Activated CD8-positive, alpha-beta memory T cell treated with anti-CD3 and anti-CD28 coated beads for 1 hour (primary cell): ENCODE measurements around the gene C6orf163.
A peak's percentile ranks its signal among the peaks of the same experiment; 100 is the strongest.

Source experiments
- DNase-seq, 2 donors: peaks; one replicate each; pipeline ENCODE4 v3.0.0-alpha.2; 2020; ENCODE audit warnings: low read depth in 1 of 2; ENCODE audit errors: extremely low read depth in 1 of 2

C6orf163 gene

DNA sequence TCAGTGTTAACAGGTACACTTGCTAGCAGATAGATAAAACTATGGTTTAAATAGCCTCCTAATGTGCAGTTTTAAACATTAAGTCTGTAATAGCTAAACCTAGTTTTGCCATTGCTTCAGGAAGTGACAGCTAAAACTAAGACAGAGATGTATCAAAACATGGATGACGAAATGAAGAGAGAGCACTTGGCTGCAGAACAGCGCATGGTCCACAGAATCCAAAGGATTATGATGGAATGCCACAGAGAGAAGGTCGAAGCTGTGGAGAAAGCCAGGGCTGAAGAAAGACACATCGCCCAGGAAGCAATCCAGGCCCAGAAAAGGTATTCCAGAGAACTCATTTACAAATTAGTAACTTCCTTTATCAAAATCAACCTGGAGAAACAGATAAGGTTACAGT, 11.6 kb downstream of the C6orf163 start:
- no peak for DNase-seq

DNA sequence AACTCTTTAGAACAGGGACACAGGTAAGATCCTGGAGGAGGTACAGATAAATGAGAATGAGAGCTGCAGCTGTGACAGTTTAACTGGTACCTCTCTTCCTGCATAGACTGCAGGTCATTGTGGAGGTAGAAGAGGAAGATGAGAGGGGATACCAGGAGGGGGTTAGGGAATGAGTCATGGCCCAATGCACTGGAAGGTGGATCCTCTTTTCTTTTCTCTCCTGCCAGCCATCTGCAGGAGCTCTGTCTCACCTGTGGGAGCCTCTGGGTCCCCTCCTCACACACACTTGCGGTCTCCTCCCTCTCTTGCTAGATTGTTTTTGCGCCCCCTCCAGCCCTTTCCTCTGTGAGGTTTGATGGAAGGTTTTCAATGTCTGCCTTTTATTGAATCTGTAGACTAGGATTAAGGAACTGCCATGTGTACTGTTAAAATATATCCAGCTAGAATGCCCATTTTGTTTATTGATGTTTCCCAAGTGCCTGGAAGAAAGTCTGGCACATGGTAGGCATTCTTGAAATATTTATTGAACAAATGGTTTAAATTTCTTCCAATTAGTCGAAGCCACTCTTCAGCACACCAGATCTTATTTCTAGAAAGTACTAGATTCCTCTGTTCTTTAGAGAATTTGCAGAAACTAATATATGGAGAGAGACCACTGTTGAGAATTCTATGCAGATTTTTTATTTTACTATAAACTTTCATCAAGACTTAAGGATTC, 13.0 kb downstream of the C6orf163 start:
- no peak for DNase-seq

DNA sequence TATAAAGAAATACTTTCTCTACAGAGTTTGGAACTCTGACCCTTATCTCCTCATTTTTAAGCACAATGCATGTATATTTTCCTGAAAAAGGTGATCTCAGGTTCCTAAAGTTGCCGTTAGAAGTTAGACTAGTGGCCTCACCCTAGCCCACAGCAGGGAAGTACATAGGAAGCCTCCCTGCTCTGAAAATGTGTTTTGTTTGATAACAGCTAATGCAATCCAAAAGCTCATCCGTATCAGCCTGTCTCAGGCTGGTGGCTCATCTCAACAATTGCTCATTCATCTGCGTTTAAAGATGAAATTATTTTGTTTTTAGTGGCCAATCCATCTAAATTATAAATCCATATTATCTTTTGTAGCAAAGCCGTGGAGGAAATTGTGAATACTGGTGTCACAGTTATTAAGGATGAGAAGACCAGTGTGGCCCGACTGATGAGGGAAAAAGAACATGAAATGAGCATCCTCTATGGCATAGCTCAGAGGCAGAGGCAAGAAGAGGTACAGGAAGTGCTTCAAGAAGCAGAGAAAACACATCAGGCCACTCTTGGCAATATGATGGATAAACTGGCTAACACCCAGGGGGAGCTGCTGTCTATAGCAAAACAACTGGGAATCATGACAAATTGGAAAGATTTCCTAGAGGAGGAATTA, 20.1 kb downstream of the C6orf163 start:
- DNase-seq: no peak

DNA sequence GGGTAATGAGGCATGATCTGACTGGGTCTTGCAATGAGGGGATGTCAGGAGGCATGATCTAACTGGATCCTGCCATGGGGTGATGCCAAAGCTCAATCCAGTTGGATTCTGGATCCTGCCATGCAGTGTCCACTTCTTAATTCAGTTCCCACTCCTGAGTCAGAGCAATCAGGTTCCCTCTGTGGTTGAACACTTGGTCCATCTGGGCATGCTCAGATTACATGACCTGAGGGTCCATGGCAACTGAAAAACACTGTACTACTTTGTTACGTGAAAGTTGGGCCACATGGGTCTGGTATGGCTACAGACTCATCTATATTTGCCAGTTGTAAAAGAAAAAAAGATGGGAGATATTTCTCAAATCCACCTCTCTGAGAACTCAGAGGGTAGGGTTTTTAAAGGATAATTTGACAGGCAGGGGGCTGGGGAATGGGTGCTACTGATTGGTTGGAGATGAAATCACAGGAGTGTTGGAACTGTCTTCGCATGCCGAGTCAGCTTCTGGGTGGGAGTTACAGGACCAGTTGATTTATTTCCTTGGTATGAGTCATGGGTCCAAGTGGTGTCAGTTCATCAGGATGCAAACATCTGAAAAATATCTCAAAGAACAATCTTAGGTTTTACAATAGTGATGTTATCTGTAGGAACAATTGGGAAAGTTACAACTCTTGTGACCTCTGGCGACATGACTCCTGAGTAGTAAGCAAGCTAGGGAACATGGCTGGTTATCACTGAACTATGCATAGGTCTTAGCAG, 21.6 kb downstream of the C6orf163 start:
- no peak for DNase-seq

DNA sequence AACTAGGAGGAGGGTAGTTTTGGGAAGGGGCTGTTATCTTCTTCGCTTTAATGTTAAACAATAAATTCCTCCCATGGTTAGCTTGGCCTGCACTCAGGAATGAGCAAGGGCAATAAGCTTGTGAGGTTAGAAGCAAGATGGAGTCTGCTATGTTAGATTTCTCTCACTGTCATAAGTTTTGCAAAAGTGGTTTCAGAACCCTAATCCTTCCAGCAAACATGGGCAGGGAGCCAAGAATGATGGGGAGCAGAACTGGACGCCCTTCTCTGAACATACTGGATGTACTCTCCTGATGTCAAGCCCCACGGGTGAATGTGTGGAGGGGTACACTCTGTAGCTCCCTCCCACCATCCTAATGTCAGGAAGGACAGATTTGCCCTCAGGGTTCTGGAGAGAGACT, 22.3 kb downstream of the C6orf163 start:
- DNase-seq: no peak

GRCh38 chr6:87373377-87373776, 28.8 kb downstream of the C6orf163 start:
- no peak for DNase-seq

- no peak for DNase-seq
Observed at GRCh38 chr6:87375315-87375714, 30.7 kb downstream of the C6orf163 start.

GRCh38 chr6:87376643-87377042, 32.0 kb downstream of the C6orf163 start:
- DNase-seq: no peak

- DNase-seq: no peak
Observed at GRCh38 chr6:87378947-87379346, 34.3 kb downstream of the C6orf163 start.

- no peak for DNase-seq
Observed at GRCh38 chr6:87382861-87383260, 38.2 kb downstream of the C6orf163 start.

- no peak for DNase-seq
Observed at GRCh38 chr6:87384038-87384437, 39.4 kb downstream of the C6orf163 start.

- DNase-seq: no peak
Observed at GRCh38 chr6:87384449-87384848, 39.8 kb downstream of the C6orf163 start.

- no peak for DNase-seq
Observed at GRCh38 chr6:87391334-87391733, 46.7 kb downstream of the C6orf163 start.

- no peak for DNase-seq
Observed at GRCh38 chr6:87393026-87393622, 48.5 kb downstream of the C6orf163 start.

GRCh38 chr6:87395431-87395830, 50.8 kb downstream of the C6orf163 start:
- no peak for DNase-seq

GRCh38 chr6:87396595-87397392, 52.2 kb downstream of the C6orf163 start:
- no peak for DNase-seq

DNA sequence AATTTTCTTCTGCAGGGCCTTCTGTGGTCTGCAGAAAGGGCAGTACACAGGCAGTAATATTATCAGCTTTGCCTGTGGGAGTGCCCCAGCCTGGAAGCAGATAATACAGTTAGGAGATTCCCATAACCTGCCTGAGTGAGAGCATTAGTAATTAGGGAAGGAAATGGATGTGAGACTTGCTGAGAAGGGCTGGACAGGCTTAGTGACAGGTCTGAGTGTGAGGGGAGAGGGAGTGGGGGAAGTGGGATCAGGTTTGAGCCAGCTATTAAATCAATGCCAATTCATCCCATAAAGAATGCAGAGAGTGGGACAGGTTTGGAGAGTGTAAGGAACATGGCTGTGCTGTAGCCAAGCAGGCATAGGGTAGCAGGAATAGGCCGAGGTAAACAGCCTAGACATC, 53.0 kb downstream of the C6orf163 start:
- DNase-seq: no peak

- no peak for DNase-seq
Observed at GRCh38 chr6:87401832-87402231, 57.2 kb downstream of the C6orf163 start.

DNA sequence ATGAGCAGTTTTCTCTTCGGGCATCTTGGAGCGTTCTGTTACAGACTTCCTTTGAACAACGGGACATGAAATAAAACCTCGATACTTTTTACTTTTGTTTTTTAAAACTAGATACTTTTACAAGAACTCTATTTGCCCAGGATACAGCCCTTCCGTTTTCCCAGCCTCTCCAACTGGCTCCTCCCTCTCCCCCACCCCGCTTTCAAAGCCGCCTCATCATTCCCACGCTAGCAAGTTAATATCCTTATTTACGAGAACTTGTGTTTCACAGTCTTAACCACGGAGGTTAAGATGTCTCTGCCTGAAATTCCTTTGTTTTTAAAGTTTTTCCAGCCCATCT, 62.9 kb downstream of the C6orf163 start:
- peak in 1 of 2 donors; percentile 1 for DNase-seq

DNA sequence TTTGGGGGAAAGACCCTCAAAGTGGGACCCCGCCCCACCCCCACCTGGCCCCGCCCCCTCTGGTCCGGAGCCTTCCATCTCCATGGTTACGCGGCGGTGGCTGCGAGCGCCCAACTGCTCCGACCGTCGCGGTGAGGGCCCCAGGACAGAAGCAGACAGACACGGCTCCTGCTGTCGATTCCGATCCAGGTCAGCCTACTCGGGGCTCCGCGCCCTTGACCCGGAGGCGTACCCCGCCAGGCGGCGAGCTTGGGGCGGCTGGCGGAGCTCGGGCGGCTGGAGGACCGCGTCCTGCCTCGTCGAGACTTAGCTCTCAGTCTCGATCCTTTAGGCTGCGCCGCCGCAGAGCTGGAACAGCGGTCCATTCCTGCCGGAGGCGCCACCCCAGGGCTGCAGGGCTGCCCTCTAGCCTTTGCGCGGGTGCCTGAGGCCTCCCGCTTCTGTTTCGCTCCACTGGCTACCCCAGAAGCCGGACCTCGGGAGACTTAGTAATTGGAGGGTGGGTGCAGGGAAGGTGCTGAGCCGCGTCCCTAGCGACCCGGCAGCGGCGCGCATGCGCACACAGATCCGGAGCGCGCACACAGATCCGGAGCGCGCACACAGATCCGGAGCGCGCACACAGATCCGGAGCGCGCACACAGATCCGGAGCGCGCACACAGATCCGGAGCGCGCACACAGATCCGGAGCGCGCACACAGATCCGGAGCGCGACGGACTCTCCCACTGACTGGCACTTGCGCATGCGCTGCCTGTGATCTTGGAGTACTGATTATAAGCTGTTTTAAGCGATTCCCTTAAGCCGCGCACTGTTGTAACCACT, 63.5 kb downstream of the C6orf163 start, which contains the start of gene CFAP206:
Gene CFAP206 (plus strand): TSS at position 72 of the 820 bp plus-strand sequence. CDS start 1,868 bp downstream, outside the sequence.
- DNase-seq: peak; percentile 62 to 64
